Neutrophil (primary cell): ENCODE data around the gene NTPCR.
A peak's percentile ranks its signal among the peaks of the same experiment; 100 is the strongest.

Source experiments
- H3K27ac ChIP-seq: fragments of 200-600 bp; sonication (generic); 2 replicates; pipeline ENCODE4 v1.5.1; 2016; ENCODE audit warnings: mild to moderate bottlenecking, moderate library complexity
- H3K27me3 ChIP-seq: fragments of 200-600 bp; sonication (generic); 2 replicates; pipeline ENCODE4 v1.6.0; 2016; ENCODE audit warnings: mild to moderate bottlenecking
- H3K36me3 ChIP-seq: fragments of 200-600 bp; sonication (generic); 2 replicates; pipeline ENCODE4 v1.5.1; 2017
- H3K4me1 ChIP-seq, 2 experiments: fragments of 200-600 bp in 1 of 2; sonication (generic) in 1 of 2; 1 replicate in 1 of 2; 2 replicates in 1 of 2; pipeline versions ENCODE4 v1.5.1 to v1.6.1; 2013 to 2016; ENCODE audit warnings: low read depth in 1 of 2, low read length in 1 of 2, mild to moderate bottlenecking in 1 of 2, moderate library complexity in 1 of 2; ENCODE audit not compliant: control insufficient read depth in 1 of 2, insufficient read depth in 1 of 2
- H3K4me3 ChIP-seq, 2 experiments: fragments of 200-600 bp in 1 of 2; sonication (generic) in 1 of 2; 1 replicate in 1 of 2; 2 replicates in 1 of 2; pipeline ENCODE4 v1.5.1; 2013 to 2016; ENCODE audit warnings: low read depth in 1 of 2, low read length in 1 of 2, mild to moderate bottlenecking in 1 of 2, moderate library complexity in 1 of 2
- H3K9me3 ChIP-seq: fragments of 200-600 bp; sonication (generic); 2 replicates; pipeline ENCODE4 v1.5.1; 2016
- TF ChIP-seq, protein P1 (sequence below): fragments of 200-600 bp; sonication (generic); IDR thresholded peaks from 2 replicates; pipeline ENCODE4 v1.5.1; 2016; ENCODE audit warnings: antibody characterized with exemption

Gene NTPCR, protein sequence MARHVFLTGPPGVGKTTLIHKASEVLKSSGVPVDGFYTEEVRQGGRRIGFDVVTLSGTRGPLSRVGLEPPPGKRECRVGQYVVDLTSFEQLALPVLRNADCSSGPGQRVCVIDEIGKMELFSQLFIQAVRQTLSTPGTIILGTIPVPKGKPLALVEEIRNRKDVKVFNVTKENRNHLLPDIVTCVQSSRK

DNA sequence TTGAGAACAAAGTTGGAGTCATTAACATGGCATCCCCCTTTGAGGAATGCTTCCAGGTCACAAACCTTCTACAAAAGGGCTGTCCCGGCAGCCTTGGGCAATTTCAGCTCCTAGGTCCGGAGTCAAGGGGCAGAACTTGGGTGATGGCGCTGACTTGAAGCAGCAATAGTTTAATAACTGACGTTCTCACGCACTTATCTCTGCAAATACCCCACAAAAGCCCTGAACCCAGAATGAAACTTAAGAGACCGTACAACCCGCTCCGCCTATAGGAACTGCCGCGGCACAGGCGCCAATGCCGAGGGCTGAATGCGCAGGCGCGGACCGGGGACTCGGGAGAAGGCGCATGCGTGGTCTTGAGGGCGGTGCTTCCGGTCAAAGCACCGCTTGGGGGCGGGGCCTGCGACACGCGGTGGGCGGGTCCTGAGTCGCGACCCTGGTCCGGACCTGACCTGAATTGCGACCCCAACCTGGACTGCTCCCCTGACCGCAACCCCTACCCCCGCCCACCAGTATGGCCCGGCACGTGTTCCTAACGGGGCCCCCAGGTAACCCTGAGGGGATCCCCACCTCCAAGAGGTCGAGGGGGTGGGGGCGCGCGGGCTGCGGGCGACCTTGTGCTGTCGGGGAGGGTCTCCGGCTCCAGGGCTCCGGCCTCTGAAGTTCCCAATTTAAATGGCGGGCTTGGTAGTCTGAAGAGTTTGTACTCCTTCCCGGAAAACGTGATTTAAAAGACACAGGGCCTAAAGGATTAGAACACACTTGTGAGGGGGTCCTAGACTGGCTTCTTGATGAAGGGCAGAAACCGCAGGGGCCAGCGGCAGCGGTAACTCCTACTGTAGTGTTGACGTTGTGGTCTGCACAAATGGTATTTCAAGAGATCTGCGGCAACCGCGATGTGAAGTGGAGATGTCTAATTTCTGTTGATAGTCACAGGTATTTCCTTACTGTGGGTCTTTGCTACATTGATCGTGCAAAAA is at the start of gene NTPCR:
NTPCR (plus strand) TSS at position 415 of the 980 bp plus-strand sequence; CDS start at position 515, 100 bp downstream.
- H3K27ac ChIP-seq = peak within 1 kb of the TSS; percentile 43
- no peaks in the 10 kb centered on the region for H3K9me3 ChIP-seq
- H3K4me1 ChIP-seq = peaks cover 14 to 16% of the 10 kb centered on the region in 2 experiments
- TF ChIP-seq, protein P1, sequence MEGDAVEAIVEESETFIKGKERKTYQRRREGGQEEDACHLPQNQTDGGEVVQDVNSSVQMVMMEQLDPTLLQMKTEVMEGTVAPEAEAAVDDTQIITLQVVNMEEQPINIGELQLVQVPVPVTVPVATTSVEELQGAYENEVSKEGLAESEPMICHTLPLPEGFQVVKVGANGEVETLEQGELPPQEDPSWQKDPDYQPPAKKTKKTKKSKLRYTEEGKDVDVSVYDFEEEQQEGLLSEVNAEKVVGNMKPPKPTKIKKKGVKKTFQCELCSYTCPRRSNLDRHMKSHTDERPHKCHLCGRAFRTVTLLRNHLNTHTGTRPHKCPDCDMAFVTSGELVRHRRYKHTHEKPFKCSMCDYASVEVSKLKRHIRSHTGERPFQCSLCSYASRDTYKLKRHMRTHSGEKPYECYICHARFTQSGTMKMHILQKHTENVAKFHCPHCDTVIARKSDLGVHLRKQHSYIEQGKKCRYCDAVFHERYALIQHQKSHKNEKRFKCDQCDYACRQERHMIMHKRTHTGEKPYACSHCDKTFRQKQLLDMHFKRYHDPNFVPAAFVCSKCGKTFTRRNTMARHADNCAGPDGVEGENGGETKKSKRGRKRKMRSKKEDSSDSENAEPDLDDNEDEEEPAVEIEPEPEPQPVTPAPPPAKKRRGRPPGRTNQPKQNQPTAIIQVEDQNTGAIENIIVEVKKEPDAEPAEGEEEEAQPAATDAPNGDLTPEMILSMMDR = peak; percentile 44
- H3K36me3 ChIP-seq = no peaks in the 10 kb centered on the region
- H3K4me3 ChIP-seq = peak within 1 kb of the TSS; percentile 84 to 99
- no peaks in the 10 kb centered on the region for H3K27me3 ChIP-seq

- no peak overlapping the region for H3K4me3 ChIP-seq
- no peaks in the 10 kb centered on the region for H3K27me3 ChIP-seq
- H3K36me3 ChIP-seq = no peaks in the 10 kb centered on the region
- TF ChIP-seq, protein P1 = no peak
- H3K9me3 ChIP-seq = no peaks in the 10 kb centered on the region
- H3K27ac ChIP-seq = no peak overlapping the region
- H3K4me1 ChIP-seq = no peaks in the 10 kb centered on the region
Measured at GRCh38 chr1:232900818-232901217, 49.6 kb upstream of the NTPCR start.

- TF ChIP-seq, protein P1 = no peak
- Histone ChIP-seq H3K9me3 (no peaks in the 10 kb centered on the region), H3K4me3 (no peak overlapping the region), H3K36me3 (no peaks in the 10 kb centered on the region), H3K4me1 (no peaks in the 10 kb centered on the region), H3K27ac (no peak overlapping the region), H3K27me3 (no peaks in the 10 kb centered on the region)
Measured at GRCh38 chr1:232901255-232901654, 49.2 kb upstream of the NTPCR start.

GRCh38 chr1:232902774-232903350 is 47.5 kb upstream of the NTPCR start:
- H3K4me3 ChIP-seq = no peak overlapping the region
- TF ChIP-seq, protein P1 = no peak
- H3K36me3 ChIP-seq = no peaks in the 10 kb centered on the region
- no peaks in the 10 kb centered on the region for H3K9me3 ChIP-seq
- no peaks in the 10 kb centered on the region for H3K4me1 ChIP-seq
- no peaks in the 10 kb centered on the region for H3K27me3 ChIP-seq
- H3K27ac ChIP-seq = no peak overlapping the region

DNA sequence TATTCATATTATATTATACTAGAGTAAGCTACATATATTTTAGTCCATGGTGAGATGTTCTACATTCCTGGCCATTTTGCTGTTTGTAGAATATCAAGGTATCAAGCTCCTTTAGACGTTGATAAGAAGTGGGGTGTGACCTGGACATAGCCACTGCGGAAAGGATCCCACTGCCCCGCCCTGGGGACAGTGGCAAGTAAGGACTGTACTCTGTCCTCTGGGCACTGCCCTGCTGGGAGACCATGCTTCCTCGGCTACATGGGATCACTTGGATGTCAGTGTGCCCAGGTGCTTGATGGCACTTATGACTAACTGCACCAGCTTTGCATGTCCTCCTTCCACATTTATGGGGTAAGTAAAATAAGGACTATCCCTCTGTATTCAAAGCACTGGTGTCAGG is 46.3 kb upstream of the NTPCR start:
- no peaks in the 10 kb centered on the region for H3K4me1 ChIP-seq
- no peaks in the 10 kb centered on the region for H3K27me3 ChIP-seq
- H3K36me3 ChIP-seq = no peaks in the 10 kb centered on the region
- H3K4me3 ChIP-seq = no peak overlapping the region
- no peaks in the 10 kb centered on the region for H3K9me3 ChIP-seq
- H3K27ac ChIP-seq = no peak overlapping the region
- TF ChIP-seq, protein P1 = no peak
